Brain microvascular endothelial cell (primary cell): ENCODE data around the gene ISX.

ENCODE experiments used
- DNase-seq: peaks from one replicate; pipeline ENCODE4 v3.0.0-alpha.2; 2020
- H3K27ac ChIP-seq: fragments of 250-450 bp; sonication (Bioruptor Pico); 2 replicates; pipeline ENCODE4 v1.5.1; 2020; ENCODE audit warnings: mild to moderate bottlenecking, moderate library complexity
- H3K27me3 ChIP-seq: fragments of 250-450 bp; sonication (Bioruptor Pico); replicated peaks from 2 replicates; pipeline ENCODE4 v1.5.1; 2020; ENCODE audit warnings: mild to moderate bottlenecking
- H3K36me3 ChIP-seq: fragments of 250-450 bp; sonication (Bioruptor Pico); replicated peaks from 2 replicates; pipeline ENCODE4 v1.5.1; 2020; ENCODE audit warnings: mild to moderate bottlenecking
- H3K4me3 ChIP-seq: 2 replicates; pipeline ENCODE4 v1.5.1; 2011; ENCODE audit warnings: low read depth, mild to moderate bottlenecking, control low read depth, low read length, moderate library complexity
- in situ Hi-C: cut with HindIII; loops from 2 replicates; pipeline ENCODE4 v1.10.0; 2017; ENCODE audit warnings: low sequenced_read_pairs, low pct_ligation_motif_present
- TF ChIP-seq, protein P1 (sequence below): IDR thresholded peaks from 2 replicates; pipeline ENCODE4 v1.5.1; 2011; ENCODE audit warnings: low read depth, mild to moderate bottlenecking, moderate library complexity, low read length, control low read depth, inconsistent platforms; ENCODE audit errors: missing control alignments

Gene ISX

DNA sequence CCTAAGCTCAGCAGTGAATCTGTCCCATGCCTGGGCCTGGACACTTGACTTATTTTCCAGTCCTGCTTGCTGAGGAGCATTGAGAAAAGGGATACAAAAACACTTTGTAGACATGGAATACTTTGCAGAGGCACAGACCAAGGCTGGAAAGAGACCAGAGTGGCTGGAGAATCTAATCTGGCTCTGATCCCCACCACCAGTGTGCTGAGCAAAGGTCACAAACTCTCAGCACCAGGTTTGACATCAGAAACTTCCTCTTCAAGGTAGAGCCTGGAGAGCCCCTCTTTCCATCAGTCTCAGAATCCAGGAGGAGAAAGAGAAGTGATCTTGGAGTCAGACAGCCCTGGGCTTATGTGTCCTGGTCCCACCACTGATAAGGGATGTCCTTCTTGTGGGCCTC is 53.5 kb downstream of the ISX start:
- TF ChIP-seq, protein P1, sequence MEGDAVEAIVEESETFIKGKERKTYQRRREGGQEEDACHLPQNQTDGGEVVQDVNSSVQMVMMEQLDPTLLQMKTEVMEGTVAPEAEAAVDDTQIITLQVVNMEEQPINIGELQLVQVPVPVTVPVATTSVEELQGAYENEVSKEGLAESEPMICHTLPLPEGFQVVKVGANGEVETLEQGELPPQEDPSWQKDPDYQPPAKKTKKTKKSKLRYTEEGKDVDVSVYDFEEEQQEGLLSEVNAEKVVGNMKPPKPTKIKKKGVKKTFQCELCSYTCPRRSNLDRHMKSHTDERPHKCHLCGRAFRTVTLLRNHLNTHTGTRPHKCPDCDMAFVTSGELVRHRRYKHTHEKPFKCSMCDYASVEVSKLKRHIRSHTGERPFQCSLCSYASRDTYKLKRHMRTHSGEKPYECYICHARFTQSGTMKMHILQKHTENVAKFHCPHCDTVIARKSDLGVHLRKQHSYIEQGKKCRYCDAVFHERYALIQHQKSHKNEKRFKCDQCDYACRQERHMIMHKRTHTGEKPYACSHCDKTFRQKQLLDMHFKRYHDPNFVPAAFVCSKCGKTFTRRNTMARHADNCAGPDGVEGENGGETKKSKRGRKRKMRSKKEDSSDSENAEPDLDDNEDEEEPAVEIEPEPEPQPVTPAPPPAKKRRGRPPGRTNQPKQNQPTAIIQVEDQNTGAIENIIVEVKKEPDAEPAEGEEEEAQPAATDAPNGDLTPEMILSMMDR, result no peak

GRCh38 chr22:35124691-35125219 is 58.8 kb downstream of the ISX start:
- DNase-seq, result no peak
- no peaks in the 10 kb centered on the region for H3K36me3 ChIP-seq
- TF ChIP-seq, protein P1, result no peak
- no peak overlapping the region for H3K27ac ChIP-seq
- no peak overlapping the region for H3K4me3 ChIP-seq
- no peaks in the 10 kb centered on the region for H3K27me3 ChIP-seq
- in situ Hi-C loops, result no loop called here

More for the DNA sequence above, 53.5 kb downstream of the ISX start:
- H3K36me3 ChIP-seq, result no peaks in the 10 kb centered on the region
- no peak overlapping the region for H3K27ac ChIP-seq
- no peaks in the 10 kb centered on the region for H3K27me3 ChIP-seq
- in situ Hi-C loops, result no loop called here
- H3K4me3 ChIP-seq, result no peak overlapping the region
- DNase-seq, result no peak

- in situ Hi-C loops, result no loop called here
- no peak for DNase-seq
- TF ChIP-seq, protein P1, result no peak
- no peak overlapping the region for H3K27ac ChIP-seq
- no peak overlapping the region for H3K4me3 ChIP-seq
- no peaks in the 10 kb centered on the region for H3K36me3 ChIP-seq
- H3K27me3 ChIP-seq, result no peaks in the 10 kb centered on the region
Measured at GRCh38 chr22:35126993-35127392, 61.0 kb downstream of the ISX start.

DNA sequence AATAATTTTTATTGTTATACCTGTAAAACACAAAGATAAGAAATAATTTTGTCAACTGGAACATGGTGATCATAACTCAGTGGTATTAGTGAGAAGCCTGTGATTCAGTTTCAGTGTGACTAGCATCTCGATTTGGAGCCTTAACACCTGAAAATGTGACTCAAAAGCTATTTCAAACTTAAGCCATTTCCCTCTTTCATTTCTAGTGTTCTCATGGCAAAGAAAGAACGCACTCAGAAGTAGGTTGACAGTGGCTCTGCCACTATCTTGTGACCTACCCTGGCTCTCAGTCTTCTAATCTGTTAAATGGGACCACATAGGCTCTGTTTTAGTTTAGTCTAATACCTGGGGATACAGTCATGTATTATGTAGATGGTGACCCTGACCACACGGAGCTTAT is 62.7 kb downstream of the ISX start:
- no peak for DNase-seq
- in situ Hi-C loops, result no loop called here

DNA sequence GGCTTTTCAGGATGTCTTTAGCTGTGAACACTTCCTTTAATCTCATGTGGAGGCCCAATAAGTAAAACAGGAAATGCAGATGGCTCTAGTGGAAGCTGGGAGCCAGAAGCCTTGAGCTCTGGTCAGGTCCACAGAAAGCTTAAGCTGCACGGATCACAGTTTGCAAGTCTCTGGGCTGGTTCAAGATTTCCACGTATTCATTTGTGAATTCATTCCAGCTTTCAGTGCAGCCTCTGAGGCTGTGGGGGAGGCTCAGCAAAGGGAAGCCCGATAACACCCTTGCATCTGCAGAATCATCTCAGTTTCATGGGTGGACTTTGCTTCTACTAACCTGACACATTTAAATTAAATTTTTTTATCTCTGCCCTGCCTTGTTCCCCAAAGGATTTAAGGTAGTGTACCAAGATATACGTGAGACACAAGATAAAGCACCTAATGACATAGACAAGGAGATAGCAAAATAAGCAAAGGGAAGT is 65.6 kb downstream of the ISX start:
- no peak for DNase-seq
- Histone ChIP-seq H3K27ac (no peak overlapping the region), H3K4me3 (no peak overlapping the region), H3K27me3 (no peaks in the 10 kb centered on the region), H3K36me3 (no peaks in the 10 kb centered on the region)
- in situ Hi-C loops, result no loop called here
- TF ChIP-seq, protein P1, result no peak

More for the DNA sequence above, 62.7 kb downstream of the ISX start:
- no peak overlapping the region for H3K4me3 ChIP-seq
- TF ChIP-seq, protein P1, result no peak
- H3K36me3 ChIP-seq, result no peaks in the 10 kb centered on the region
- H3K27ac ChIP-seq, result no peak overlapping the region
- H3K27me3 ChIP-seq, result no peaks in the 10 kb centered on the region

DNA sequence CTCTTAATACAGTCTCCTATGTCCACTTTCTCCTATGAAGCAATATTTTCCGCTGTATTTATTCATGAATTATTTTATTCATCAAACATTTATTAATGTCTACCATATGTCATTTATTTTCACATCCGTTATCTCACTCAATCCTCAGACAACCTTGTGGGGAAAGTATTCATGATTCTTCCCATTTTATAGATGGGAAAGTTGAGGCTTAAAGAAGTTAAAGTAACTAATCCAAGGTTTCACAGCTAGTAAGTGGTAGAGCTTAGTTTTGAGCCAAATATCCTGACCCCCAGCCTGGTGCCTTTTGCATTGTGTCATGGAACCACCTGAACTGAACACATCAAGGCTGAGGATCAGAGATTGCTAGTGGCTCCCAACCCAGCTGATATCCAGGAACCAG is 66.6 kb downstream of the ISX start:
- H3K4me3 ChIP-seq, result no peak overlapping the region
- H3K27ac ChIP-seq, result no peak overlapping the region
- DNase-seq, result no peak
- H3K27me3 ChIP-seq, result no peaks in the 10 kb centered on the region
- in situ Hi-C loops, result no loop called here
- TF ChIP-seq, protein P1, result no peak
- no peaks in the 10 kb centered on the region for H3K36me3 ChIP-seq
